H1 (cell line): ENCODE data around the gene LLPH. TPM values are rescaled to one million over a fixed set of nuclear protein-coding genes. Genes with fewer than 3 reads are reported as not detected.

ENCODE experiments used
- BACH1 ChIP-seq: IDR thresholded peaks from 2 replicates; pipeline ENCODE4 v1.6.1; 2012; ENCODE audit warnings: low read length, improper control_type of control experiment
- BCL11A ChIP-seq, 2 experiments: IDR thresholded peaks; one replicate each; pipeline ENCODE4 v1.6.1; 2011; ENCODE audit warnings: low read depth in 2 of 2, low read length in 2 of 2, mild to moderate bottlenecking in 2 of 2
- CBX8 ChIP-seq: fragments of 300-800, 300-1000 bp; sonication (generic); IDR thresholded peaks from 2 replicates; pipeline ENCODE4 v1.7.1; 2016; ENCODE audit warnings: low read depth, low read length, borderline replicate concordance
- CHD2 ChIP-seq: IDR thresholded peaks from 2 replicates; pipeline ENCODE4 v1.6.1; 2012; ENCODE audit warnings: low read length, improper control_type of control experiment
- CHD7 ChIP-seq: fragments of 300-600 bp; sonication (generic); IDR thresholded peaks from 2 replicates; pipeline ENCODE4 v1.7.1; 2012; ENCODE audit warnings: low read length, moderate library complexity, mild to moderate bottlenecking, inconsistent platforms; ENCODE audit not compliant: insufficient replicate concordance
- E2F6 ChIP-seq: IDR thresholded peaks from 2 replicates; pipeline ENCODE4 v1.6.1; 2012; ENCODE audit warnings: inconsistent platforms
- HDAC2 ChIP-seq, 2 experiments: fragments of 300-600 bp in 1 of 2; sonication (generic) in 1 of 2; IDR thresholded peaks; 2 replicates each; pipeline ENCODE4 v1.6.1; 2011 to 2012; ENCODE audit warnings: low read depth in 2 of 2, low read length in 2 of 2, mild to moderate bottlenecking in 2 of 2, moderate library complexity in 2 of 2, borderline replicate concordance in 1 of 2, inconsistent platforms in 1 of 2
- KDM1A ChIP-seq: fragments of 200-600, 300-600 bp; sonication (generic); IDR thresholded peaks from 2 replicates; pipeline ENCODE4 v1.7.1; 2016; ENCODE audit warnings: mild to moderate bottlenecking, low read length, borderline replicate concordance
- RBBP5 ChIP-seq: IDR thresholded peaks from 2 replicates; pipeline ENCODE4 v1.7.1; 2012; ENCODE audit warnings: low read depth, mild to moderate bottlenecking, inconsistent platforms, low read length, moderate library complexity, borderline replicate concordance
- RNF2 ChIP-seq: fragments of 200-900, 300-1000 bp; sonication (generic); IDR thresholded peaks from 2 replicates; pipeline ENCODE4 v1.7.1; 2016; ENCODE audit warnings: borderline replicate concordance, low read depth, mild to moderate bottlenecking, antibody characterized with exemption, low read length; ENCODE audit not compliant: poor library complexity, severe bottlenecking; ENCODE audit errors: missing control alignments
- SP1 ChIP-seq: IDR thresholded peaks from 2 replicates; pipeline ENCODE4 v1.6.1; 2011; ENCODE audit warnings: low read depth, low read length
- polyA plus RNA-seq, 7 experiments: library from polyadenylated mRNA; depleted of rRNA in 3 of 7; stranded (reverse) in 5 of 7; unstranded in 2 of 7; fragments of >200 nt in 5 of 7; fragments of 200-250 nt in 2 of 7; gene quantifications; 1 replicate in 5 of 7; 2 replicates in 1 of 7; 4 replicates in 1 of 7; pipeline versions ENCODE4 v1.2.1 to v1.2.3, GENCODE V29; 2011 to 2013; ENCODE audit warnings: missing spikeins in 2 of 7, mixed read lengths in 2 of 7
- total RNA-seq: library from RNA; stranded (reverse); fragmentation: NEBNext Ultra II Directional; extraction: Animal tissue kit (Norgen Biotek cat#: 25700); gene quantifications from 2 replicates; pipeline ENCODE4 v1.2.1, GENCODE V29; 2021

The LLPH gene
- total and polyA plus RNA-seq, 2 of the 8 experiments (the other 6 are each of a cell fraction or from before 2014, with no cell fraction given), result 2.3 to 31.3 TPM

- TF ChIP-seq CHD7, result no peak
- TF ChIP-seq HDAC2 (IDR thresholded peaks at IDR 0.05; ENCODE audit: borderline replicate concordance in 1 of 2, low read depth in 2 of 2, low read length in 2 of 2), result no peak
- TF ChIP-seq E2F6, result no peak
- TF ChIP-seq BCL11A (IDR thresholded peaks at IDR 0.05; ENCODE audit: low read depth in 2 of 2, low read length in 2 of 2), result no peak
- no peak for TF ChIP-seq RNF2
- TF ChIP-seq CBX8, result no peak
- no peak for TF ChIP-seq CHD2
- TF ChIP-seq KDM1A, result no peak
- TF ChIP-seq BACH1, result no peak
- TF ChIP-seq SP1, result no peak
- TF ChIP-seq RBBP5, result no peak
Measured at GRCh38 chr12:66139328-66139727, 8.8 kb upstream of the LLPH start (continued).
